HepG2 (cell line): ENCODE measurements around the gene DDAH2. TPM values are rescaled to one million over a fixed set of nuclear protein-coding genes. Genes with fewer than 3 reads are reported as not detected.

Experiments
- ELK4 ChIP-seq: sonication (generic); formaldehyde crosslinking; IDR thresholded peaks from 2 replicates; pipeline ENCODE4 v1.9.0; 2021; ENCODE audit warnings: missing genetic modification reagents, borderline replicate concordance
- IKZF1 ChIP-seq: fragments of 450-650 bp; IDR thresholded peaks from 2 replicates; pipeline ENCODE4 v1.7.1; 2016
- IKZF4 ChIP-seq: sonication (generic); formaldehyde crosslinking; IDR thresholded peaks from 2 replicates; pipeline ENCODE4 v1.5.1; 2020; ENCODE audit warnings: borderline replicate concordance, mild to moderate bottlenecking, low read depth, missing genetic modification reagents; ENCODE audit errors: not compliant biosample characterization
- MAFG ChIP-seq: sonication (generic); formaldehyde crosslinking; IDR thresholded peaks from 2 replicates; pipeline ENCODE4 v1.5.1; 2020; ENCODE audit warnings: mild to moderate bottlenecking, missing genetic modification reagents
- NAIF1 ChIP-seq: sonication (generic); formaldehyde crosslinking; IDR thresholded peaks from 2 replicates; pipeline ENCODE4 v1.5.0; 2020; ENCODE audit warnings: mild to moderate bottlenecking, missing genetic modification reagents, borderline replicate concordance
- PBX2 ChIP-seq: IDR thresholded peaks from 2 replicates; pipeline ENCODE4 v1.6.1; 2016; ENCODE audit warnings: control low read depth
- PRPF4 ChIP-seq: fragments of 200-400 bp; formaldehyde crosslinking; IDR thresholded peaks from 2 replicates; pipeline ENCODE4 v1.6.1; 2016; ENCODE audit warnings: low read length, low read depth; ENCODE audit not compliant: poor library complexity, severe bottlenecking
- RAD51 ChIP-seq: fragments of 450-650 bp; IDR thresholded peaks from 2 replicates; pipeline ENCODE4 v1.6.1; 2016; ENCODE audit warnings: borderline replicate concordance
- RBM22 ChIP-seq: fragments of 200-400 bp; formaldehyde crosslinking; optimal IDR thresholded peaks from 2 replicates; pipeline ENCODE3; 2017; ENCODE audit warnings: mild to moderate bottlenecking, low read length, moderate library complexity
- RXRA ChIP-seq: sonication (generic); formaldehyde crosslinking; IDR thresholded peaks from 2 replicates; pipeline ENCODE4 v1.5.1; 2020; ENCODE audit warnings: missing genetic modification reagents
- SIN3B ChIP-seq: fragments of 150-350 bp; IDR thresholded peaks from 2 replicates; pipeline ENCODE4 v1.6.1; 2014; ENCODE audit warnings: low read length
- TCF12 ChIP-seq, 2 experiments: fragments of 450-650 bp in 1 of 2; sonication (generic) in 1 of 2; formaldehyde crosslinking in 1 of 2; IDR thresholded peaks; 2 replicates each; pipeline versions ENCODE4 v1.6.1 to v1.8.0; 2017 to 2022; ENCODE audit warnings: antibody characterized with exemption in 1 of 2, mild to moderate bottlenecking in 1 of 2, missing genetic modification reagents in 1 of 2, moderate library complexity in 1 of 2
- ZC3H13 ChIP-seq: sonication (generic); formaldehyde crosslinking; IDR thresholded peaks from 2 replicates; pipeline ENCODE4 v1.8.1; 2023; ENCODE audit warnings: mild to moderate bottlenecking, missing genetic modification reagents, moderate library complexity
- ZNF232 ChIP-seq: sonication (generic); formaldehyde crosslinking; IDR thresholded peaks from 2 replicates; pipeline ENCODE4 v1.4.0; 2020; ENCODE audit warnings: missing genetic modification reagents, borderline replicate concordance
- ZNF276 ChIP-seq: sonication (generic); formaldehyde crosslinking; IDR thresholded peaks from 2 replicates; pipeline ENCODE4 v1.4.0; 2020; ENCODE audit warnings: mild to moderate bottlenecking, low read depth, missing genetic modification reagents
- ZNF30 ChIP-seq: sonication (generic); formaldehyde crosslinking; IDR thresholded peaks from 2 replicates; pipeline ENCODE4 v1.5.0; 2020; ENCODE audit warnings: mild to moderate bottlenecking, missing genetic modification reagents
- ZNF382 ChIP-seq: sonication (generic); formaldehyde crosslinking; IDR thresholded peaks from 2 replicates; pipeline ENCODE4 v1.5.0; 2020; ENCODE audit warnings: missing genetic modification reagents, mild to moderate bottlenecking, borderline replicate concordance
- ZNF562 ChIP-seq: sonication (generic); formaldehyde crosslinking; IDR thresholded peaks from 2 replicates; pipeline ENCODE4 v1.8.0; 2022; ENCODE audit warnings: missing genetic modification reagents, borderline replicate concordance
- ZNF570 ChIP-seq: sonication (generic); formaldehyde crosslinking; IDR thresholded peaks from 2 replicates; pipeline ENCODE4 v1.4.0; 2020; ENCODE audit warnings: mild to moderate bottlenecking, missing genetic modification reagents, borderline replicate concordance
- ZNF746 ChIP-seq: sonication (generic); formaldehyde crosslinking; IDR thresholded peaks from 2 replicates; pipeline ENCODE4 v1.8.0; 2022; ENCODE audit warnings: mild to moderate bottlenecking, missing genetic modification reagents
- polyA plus RNA-seq, 8 experiments: library from polyadenylated mRNA; depleted of rRNA in 3 of 8; stranded (reverse) in 7 of 8; unstranded in 1 of 8; fragments of >200 nt; fragmentation: Illumina TruSeq in 4 of 8; extraction: Trizol in 4 of 8; gene quantifications; 2 replicates each; pipeline versions ENCODE4 v1.2.1 to v1.2.3, GENCODE V29; 2011 to 2016; ENCODE audit warnings: low read depth in 4 of 8, missing spikeins in 1 of 8, mixed read lengths in 1 of 8; ENCODE audit not compliant: insufficient read depth in 1 of 8
- total RNA-seq, 5 experiments: library from RNA; depleted of rRNA; stranded (reverse); fragments of >200 nt; fragmentation: Illumina TruSeq; extraction: Trizol; gene quantifications; 2 replicates each; pipeline ENCODE4 v1.2.3, GENCODE V29; 2016; ENCODE audit warnings: low read depth in 1 of 5
- TF ChIP-seq, protein P1 (sequence below): sonication (generic); formaldehyde crosslinking; IDR thresholded peaks from 2 replicates; pipeline ENCODE4 v1.9.0; 2021; ENCODE audit warnings: missing genetic modification reagents, mild to moderate bottlenecking, borderline replicate concordance
- TF ChIP-seq, protein P2 (sequence below): sonication (generic); formaldehyde crosslinking; IDR thresholded peaks from 2 replicates; pipeline ENCODE4 v1.5.0; 2020; ENCODE audit warnings: missing genetic modification reagents

The DDAH2 gene
- total and polyA plus RNA-seq, 2 of the 13 experiments (the other 11 are each of a cell fraction or from before 2014, with no cell fraction given), result 16.4 to 21.1 TPM

DNA sequence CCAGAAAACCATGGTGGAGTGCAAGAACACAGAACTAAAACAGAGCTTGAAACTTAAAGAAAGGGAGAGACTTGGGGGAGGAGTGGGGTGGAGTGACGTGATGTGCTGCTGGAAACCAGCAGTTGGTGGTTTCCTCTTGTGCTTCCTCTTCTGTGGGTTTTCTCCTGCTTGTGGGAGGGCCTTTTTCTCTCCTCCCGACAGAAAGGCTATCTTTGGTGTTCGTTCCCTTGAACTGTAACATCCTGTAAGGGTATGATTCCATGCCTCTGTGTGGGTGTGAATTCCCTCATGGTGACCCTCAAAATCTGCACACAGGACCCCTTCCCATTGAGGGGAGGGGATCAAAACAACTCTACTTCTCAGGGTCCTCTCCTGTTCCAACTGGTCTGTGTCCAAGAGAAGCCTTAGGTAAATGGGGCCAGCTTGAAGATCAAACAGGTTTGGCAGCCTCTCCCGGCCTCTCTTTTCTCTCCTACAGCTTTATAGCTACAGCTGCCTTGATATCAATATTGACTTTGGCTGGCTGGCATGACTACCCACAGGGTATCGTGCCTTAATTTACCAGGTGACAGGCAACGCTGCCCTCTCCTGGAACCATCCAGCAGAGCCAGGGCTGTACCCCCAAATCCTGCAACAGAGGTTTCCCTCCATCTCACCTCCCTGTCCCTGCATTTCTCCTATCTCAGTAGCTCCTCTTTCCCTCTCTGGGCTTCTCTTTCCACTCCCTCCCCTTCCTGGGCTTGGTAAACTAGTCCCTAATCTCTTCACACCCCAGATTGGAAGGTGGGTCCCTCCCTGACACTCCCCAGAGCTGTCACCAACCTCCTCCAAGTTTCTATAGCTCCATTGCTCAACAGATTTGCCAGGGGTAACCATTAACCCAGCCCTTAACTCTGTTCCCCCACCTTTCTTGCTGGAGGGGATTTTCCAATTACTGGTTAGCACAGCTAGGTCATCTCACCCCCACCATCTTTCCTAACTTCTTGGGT lies 9.2 kb upstream of the DDAH2 start (continued):
- TF ChIP-seq ZNF30 (CRISPR knock-in tag), result no peak
- no peak for TF ChIP-seq MAFG (CRISPR knock-in tag)
- TF ChIP-seq PRPF4, result no peak
- TF ChIP-seq ELK4, result no peak
- TF ChIP-seq RAD51, result no peak
- TF ChIP-seq IKZF1, result no peak
- TF ChIP-seq, protein P1, sequence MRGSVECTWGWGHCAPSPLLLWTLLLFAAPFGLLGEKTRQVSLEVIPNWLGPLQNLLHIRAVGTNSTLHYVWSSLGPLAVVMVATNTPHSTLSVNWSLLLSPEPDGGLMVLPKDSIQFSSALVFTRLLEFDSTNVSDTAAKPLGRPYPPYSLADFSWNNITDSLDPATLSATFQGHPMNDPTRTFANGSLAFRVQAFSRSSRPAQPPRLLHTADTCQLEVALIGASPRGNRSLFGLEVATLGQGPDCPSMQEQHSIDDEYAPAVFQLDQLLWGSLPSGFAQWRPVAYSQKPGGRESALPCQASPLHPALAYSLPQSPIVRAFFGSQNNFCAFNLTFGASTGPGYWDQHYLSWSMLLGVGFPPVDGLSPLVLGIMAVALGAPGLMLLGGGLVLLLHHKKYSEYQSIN (CRISPR knock-in tag), result no peak
- no peak for TF ChIP-seq ZNF232
- TF ChIP-seq, protein P2, sequence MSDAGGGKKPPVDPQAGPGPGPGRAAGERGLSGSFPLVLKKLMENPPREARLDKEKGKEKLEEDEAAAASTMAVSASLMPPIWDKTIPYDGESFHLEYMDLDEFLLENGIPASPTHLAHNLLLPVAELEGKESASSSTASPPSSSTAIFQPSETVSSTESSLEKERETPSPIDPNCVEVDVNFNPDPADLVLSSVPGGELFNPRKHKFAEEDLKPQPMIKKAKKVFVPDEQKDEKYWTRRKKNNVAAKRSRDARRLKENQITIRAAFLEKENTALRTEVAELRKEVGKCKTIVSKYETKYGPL (CRISPR knock-in tag), result no peak
- TF ChIP-seq ZNF570, result no peak
- TF ChIP-seq ZNF746 (CRISPR knock-in tag), result peak; percentile 84
- no peak for TF ChIP-seq ZNF276
- TF ChIP-seq RBM22, result no peak
- no peak for TF ChIP-seq ZNF562
- TF ChIP-seq TCF12 (IDR thresholded peaks at IDR 0.05), result no peak
- TF ChIP-seq TCF12 (CRISPR knock-in tag; IDR thresholded peaks at IDR 0.05), result peak; percentile 46; the same call in 1 of the 2 replicates
- TF ChIP-seq SIN3B, result peak; percentile 55; the same call in 1 of the 2 replicates
- peak; percentile 16 for TF ChIP-seq IKZF4
- no peak for TF ChIP-seq NAIF1 (CRISPR knock-in tag)
- TF ChIP-seq RXRA (CRISPR knock-in tag), result no peak; the same call in 1 of the 2 replicates
- TF ChIP-seq ZNF382 (CRISPR knock-in tag), result no peak
- TF ChIP-seq ZC3H13 (CRISPR knock-in tag), result no peak
- 0 out of 2 replicates have a peak, but pooled peaks have one; percentile 46 for TF ChIP-seq PBX2 (CRISPR knock-in tag)
